DOHH2 (cell line): Measurements from ENCODE around the gene TMEM41A.

Experiments used
- CTCF ChIP-seq: fragments of 200-600 bp; sonication (generic); IDR thresholded peaks from one replicate; pipeline ENCODE4 v1.5.1; 2014; ENCODE audit warnings: antibody characterized with exemption, mild to moderate bottlenecking, low read depth, low read length; ENCODE audit not compliant: poor library complexity, severe bottlenecking
- EZH2phosphoT487 ChIP-seq: fragments of 200-600 bp; sonication (generic); IDR thresholded peaks from 2 replicates; pipeline ENCODE4 v1.6.1; 2017; ENCODE audit warnings: borderline replicate concordance, mild to moderate bottlenecking, antibody characterized with exemption, low read length, moderate library complexity, mixed read lengths

- TF ChIP-seq CTCF (no peak), EZH2phosphoT487 (no peak)
Observed at GRCh38 chr3:185470323-185470722, 28.5 kb downstream of the TMEM41A start.
